ENCODE data around the gene DNAJC4.

DNA sequence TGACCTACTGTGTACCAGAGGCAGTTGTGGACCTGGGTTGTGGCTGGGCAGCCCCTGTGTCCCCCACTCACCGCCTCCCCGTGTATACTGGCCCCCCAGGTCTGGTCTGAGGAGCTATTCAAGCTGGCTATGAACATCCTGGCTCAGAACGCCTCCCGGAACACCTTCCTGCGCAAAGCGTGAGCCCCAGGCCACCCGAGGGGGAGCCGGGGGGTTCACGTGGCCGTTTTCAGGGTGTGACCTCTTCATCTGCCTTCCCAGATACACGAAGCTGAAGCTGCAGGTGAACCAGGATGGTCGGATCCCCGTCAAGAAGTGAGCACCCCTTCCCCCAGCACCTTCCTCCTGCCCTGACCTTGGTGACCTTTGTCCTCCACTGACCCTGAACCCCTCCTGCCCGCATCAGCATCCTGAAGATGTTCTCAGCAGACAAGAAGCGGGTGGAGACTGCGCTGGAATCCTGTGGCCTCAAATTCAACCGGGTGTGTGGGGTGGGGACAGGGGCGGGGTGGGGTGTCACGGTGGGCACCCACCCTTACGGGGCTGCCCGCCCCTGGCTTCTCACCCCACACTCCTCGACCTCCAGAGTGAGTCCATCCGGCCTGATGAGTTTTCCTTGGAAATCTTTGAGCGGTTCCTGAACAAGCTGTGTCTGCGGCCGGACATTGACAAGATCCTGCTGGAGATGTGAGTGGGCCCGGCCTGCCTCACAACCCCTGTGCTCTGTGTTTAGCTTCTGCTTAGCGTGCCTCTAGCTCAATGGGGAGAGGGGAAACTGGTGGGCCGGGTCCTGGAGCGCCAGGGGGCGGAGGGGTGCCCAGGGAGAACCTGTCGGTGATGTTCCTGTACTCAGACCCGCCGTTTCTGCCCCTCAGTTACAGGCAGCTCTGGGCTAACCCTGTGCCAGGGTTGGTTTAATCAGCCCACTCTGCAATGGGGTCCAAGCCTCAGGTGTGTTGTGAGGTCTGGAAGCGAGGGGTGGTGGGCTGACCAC lies 25.1 kb downstream of the DNAJC4 start:
- no peak for TF ChIP-seq POLR2A (IDR thresholded peaks at IDR 0.05; ENCODE audit: extremely low read depth, insufficient read length)
- TF ChIP-seq, protein P1, sequence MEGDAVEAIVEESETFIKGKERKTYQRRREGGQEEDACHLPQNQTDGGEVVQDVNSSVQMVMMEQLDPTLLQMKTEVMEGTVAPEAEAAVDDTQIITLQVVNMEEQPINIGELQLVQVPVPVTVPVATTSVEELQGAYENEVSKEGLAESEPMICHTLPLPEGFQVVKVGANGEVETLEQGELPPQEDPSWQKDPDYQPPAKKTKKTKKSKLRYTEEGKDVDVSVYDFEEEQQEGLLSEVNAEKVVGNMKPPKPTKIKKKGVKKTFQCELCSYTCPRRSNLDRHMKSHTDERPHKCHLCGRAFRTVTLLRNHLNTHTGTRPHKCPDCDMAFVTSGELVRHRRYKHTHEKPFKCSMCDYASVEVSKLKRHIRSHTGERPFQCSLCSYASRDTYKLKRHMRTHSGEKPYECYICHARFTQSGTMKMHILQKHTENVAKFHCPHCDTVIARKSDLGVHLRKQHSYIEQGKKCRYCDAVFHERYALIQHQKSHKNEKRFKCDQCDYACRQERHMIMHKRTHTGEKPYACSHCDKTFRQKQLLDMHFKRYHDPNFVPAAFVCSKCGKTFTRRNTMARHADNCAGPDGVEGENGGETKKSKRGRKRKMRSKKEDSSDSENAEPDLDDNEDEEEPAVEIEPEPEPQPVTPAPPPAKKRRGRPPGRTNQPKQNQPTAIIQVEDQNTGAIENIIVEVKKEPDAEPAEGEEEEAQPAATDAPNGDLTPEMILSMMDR (IDR thresholded peaks at IDR 0.05; ENCODE audit: low read depth, low read length) = no peak
